Large intestine (tissue), 3 donors: ENCODE results near the gene EHMT1. TPM values are rescaled to one million over a fixed set of nuclear protein-coding genes. Genes with fewer than 3 reads are reported as not detected.
A peak's percentile ranks its signal among the peaks of the same experiment; 100 is the strongest.

Experiments
- DNase-seq, 2 donors: peaks; one replicate each; pipeline versions ENCODE4 v3.0.0 to v3.0.0-alpha.2; 2013
- H3K27ac ChIP-seq: one replicate; pipeline ENCODE4 v1.5.1; 2013; ENCODE audit warnings: low read length
- H3K27me3 ChIP-seq: 2 replicates; pipeline ENCODE4 v1.6.1; 2013; ENCODE audit warnings: low read length; ENCODE audit not compliant: control insufficient read depth, insufficient read depth
- H3K36me3 ChIP-seq: 2 replicates; pipeline ENCODE4 v1.6.1; 2013; ENCODE audit warnings: low read length; ENCODE audit not compliant: control insufficient read depth, insufficient read depth
- H3K4me1 ChIP-seq: one replicate; pipeline ENCODE4 v1.6.1; 2013; ENCODE audit warnings: low read length; ENCODE audit not compliant: control insufficient read depth, insufficient read depth
- H3K4me3 ChIP-seq: one replicate; pipeline ENCODE4 v1.5.1; 2013; ENCODE audit warnings: low read length
- H3K9me3 ChIP-seq: one replicate; pipeline ENCODE4 v1.6.1; 2013; ENCODE audit warnings: mild to moderate bottlenecking, low read depth, low read length, moderate library complexity; ENCODE audit not compliant: control insufficient read depth
- WGBS: methylation state at CpG from one replicate; pipeline ENCODE4 v1.1.5; 2013; ENCODE audit warnings: low lambda C conversion rate; ENCODE audit not compliant: insufficient coverage; 5-methylcytosine and 5-hydroxymethylcytosine counted together
- polyA plus RNA-seq: library from polyadenylated mRNA; unstranded; fragments of 120-200 nt; gene quantifications from one replicate; pipeline ENCODE4 v1.2.1, GENCODE V29; 2013

Gene EHMT1
- polyA plus RNA-seq, 1 donor = 38.7 TPM

- no peaks in the 10 kb centered on the region for H3K9me3 ChIP-seq
- H3K4me1 ChIP-seq = no peaks in the 10 kb centered on the region
- no peak for DNase-seq
- no peak overlapping the region for H3K4me3 ChIP-seq
- H3K27me3 ChIP-seq = no peaks in the 10 kb centered on the region
- no peak overlapping the region for H3K27ac ChIP-seq
- no peaks in the 10 kb centered on the region for H3K36me3 ChIP-seq
- no CpG with 5 or more reads among the region's 16 CpGs for WGBS
Observed at GRCh38 chr9:137631345-137632229, 12.8 kb downstream of the EHMT1 start.

- Histone ChIP-seq H3K4me3 (no peak overlapping the region), H3K4me1 (no peaks in the 10 kb centered on the region), H3K27ac (no peak overlapping the region), H3K27me3 (no peaks in the 10 kb centered on the region), H3K9me3 (no peaks in the 10 kb centered on the region), H3K36me3 (no peaks in the 10 kb centered on the region)
- DNase-seq = no peak
- no CpG with 5 or more reads among the region's 23 CpGs for WGBS
Observed at GRCh38 chr9:137632230-137633161, 13.7 kb downstream of the EHMT1 start.

GRCh38 chr9:137634016-137634415, 15.2 kb downstream of the EHMT1 start:
- 100% methylated on average over 1 of the region's 5 CpGs for WGBS
- no peak overlapping the region for H3K27ac ChIP-seq
- no peaks in the 10 kb centered on the region for H3K36me3 ChIP-seq
- DNase-seq = no peak
- no peaks in the 10 kb centered on the region for H3K27me3 ChIP-seq
- no peak overlapping the region for H3K4me3 ChIP-seq
- H3K9me3 ChIP-seq = no peaks in the 10 kb centered on the region
- H3K4me1 ChIP-seq = no peaks in the 10 kb centered on the region

DNA sequence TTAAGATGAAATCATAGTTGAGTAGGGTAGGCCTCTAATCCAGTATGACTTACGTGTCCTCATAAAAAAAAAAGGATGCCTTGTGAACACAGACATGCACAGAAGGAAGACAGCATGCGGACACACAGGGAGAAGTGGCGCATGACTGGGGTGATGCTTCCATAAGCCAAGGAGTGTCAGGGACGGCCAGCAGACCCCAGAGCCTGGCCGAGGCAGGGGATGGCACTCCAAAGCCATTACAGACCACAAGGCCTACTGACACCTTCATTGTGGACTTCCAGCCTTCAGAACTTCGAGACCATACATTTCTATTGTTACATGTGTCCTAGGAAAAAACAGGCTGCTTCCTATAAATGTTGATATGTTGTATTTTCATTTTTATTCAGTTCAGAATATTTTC, 19.9 kb downstream of the EHMT1 start:
- Histone ChIP-seq H3K36me3 (peaks cover 8% of the 10 kb centered on the region), H3K27ac (no peak overlapping the region), H3K4me3 (no peak overlapping the region), H3K27me3 (no peaks in the 10 kb centered on the region), H3K9me3 (no peaks in the 10 kb centered on the region), H3K4me1 (no peaks in the 10 kb centered on the region)
- WGBS = 83% methylated on average over 1 of the region's 6 CpGs
- no peak for DNase-seq

DNA sequence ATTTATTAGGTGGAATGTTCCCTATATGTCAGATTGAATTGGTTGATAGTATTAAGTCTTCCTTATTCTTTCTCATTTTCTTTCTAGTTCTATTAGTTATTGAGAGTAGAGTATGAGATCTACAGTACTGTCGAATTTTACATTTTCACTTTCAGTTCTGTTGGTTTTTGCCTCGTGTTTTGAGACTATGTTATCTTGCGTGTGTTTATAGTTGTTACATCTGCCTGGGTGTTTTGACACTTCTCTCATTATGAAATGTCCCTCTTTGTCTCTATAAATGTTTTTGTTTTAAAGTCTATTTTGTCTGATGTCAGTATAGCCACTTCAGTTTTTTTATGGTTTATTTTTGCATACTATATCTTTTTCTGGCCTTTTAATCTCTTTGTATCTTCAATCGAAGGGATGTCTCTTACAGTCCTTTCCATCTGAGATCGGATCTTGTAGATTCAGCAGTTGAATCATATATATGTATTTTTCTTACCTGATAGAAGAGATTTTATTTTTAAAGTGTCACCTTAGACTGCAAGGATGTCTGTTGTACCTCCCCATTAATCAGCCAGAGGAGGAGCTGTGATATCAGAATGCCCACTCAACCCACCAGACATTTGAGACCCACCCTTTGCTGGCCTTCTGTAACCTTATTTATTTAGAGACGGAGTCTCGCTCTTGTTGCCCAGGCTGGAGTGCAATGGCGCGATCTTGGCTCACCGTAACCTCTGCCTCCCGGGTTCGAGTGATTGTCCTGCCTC, 20.7 kb downstream of the EHMT1 start:
- WGBS = 71% methylated on average over 2 of the region's 12 CpGs
- Histone ChIP-seq H3K27ac (no peak overlapping the region), H3K4me1 (no peaks in the 10 kb centered on the region), H3K4me3 (no peak overlapping the region), H3K9me3 (no peaks in the 10 kb centered on the region), H3K27me3 (no peaks in the 10 kb centered on the region), H3K36me3 (peaks cover 8% of the 10 kb centered on the region)
- DNase-seq = peak in 1 of 2 donors; percentile 37

GRCh38 chr9:137640862-137641261, 22.1 kb downstream of the EHMT1 start:
- peaks cover 8% of the 10 kb centered on the region for H3K36me3 ChIP-seq
- DNase-seq = no peak
- no peaks in the 10 kb centered on the region for H3K4me1 ChIP-seq
- no peak overlapping the region for H3K27ac ChIP-seq
- no peaks in the 10 kb centered on the region for H3K9me3 ChIP-seq
- H3K4me3 ChIP-seq = no peak overlapping the region
- no CpG with 5 or more reads among the region's 5 CpGs for WGBS
- no peaks in the 10 kb centered on the region for H3K27me3 ChIP-seq

- peaks cover 13% of the 10 kb centered on the region for H3K36me3 ChIP-seq
- no peaks in the 10 kb centered on the region for H3K9me3 ChIP-seq
- WGBS = no CpG with 5 or more reads among the region's 10 CpGs
- no peak overlapping the region for H3K27ac ChIP-seq
- no peak overlapping the region for H3K4me3 ChIP-seq
- no peaks in the 10 kb centered on the region for H3K27me3 ChIP-seq
- H3K4me1 ChIP-seq = no peaks in the 10 kb centered on the region
- DNase-seq = no peak
Observed at GRCh38 chr9:137642118-137642601, 23.4 kb downstream of the EHMT1 start.

- Histone ChIP-seq H3K4me3 (no peak overlapping the region), H3K27ac (no peak overlapping the region), H3K27me3 (no peaks in the 10 kb centered on the region), H3K36me3 (peaks cover 13% of the 10 kb centered on the region), H3K4me1 (no peaks in the 10 kb centered on the region), H3K9me3 (no peaks in the 10 kb centered on the region)
- no peak for DNase-seq
- no CpG with 5 or more reads among the region's 5 CpGs for WGBS
Observed at GRCh38 chr9:137642892-137643291, 24.1 kb downstream of the EHMT1 start.

GRCh38 chr9:137643921-137644320, 25.1 kb downstream of the EHMT1 start:
- no peak for DNase-seq
- no peak overlapping the region for H3K4me3 ChIP-seq
- no peaks in the 10 kb centered on the region for H3K9me3 ChIP-seq
- no CpG with 5 or more reads among the region's 14 CpGs for WGBS
- peaks cover 15% of the 10 kb centered on the region for H3K36me3 ChIP-seq
- H3K27ac ChIP-seq = no peak overlapping the region
- H3K4me1 ChIP-seq = no peaks in the 10 kb centered on the region
- H3K27me3 ChIP-seq = no peaks in the 10 kb centered on the region

- Histone ChIP-seq H3K27me3 (no peaks in the 10 kb centered on the region), H3K4me1 (no peaks in the 10 kb centered on the region), H3K27ac (no peak overlapping the region), H3K36me3 (peaks cover 15% of the 10 kb centered on the region), H3K4me3 (no peak overlapping the region), H3K9me3 (no peaks in the 10 kb centered on the region)
- WGBS = no CpG with 5 or more reads among the region's 5 CpGs
- no peak for DNase-seq
Observed at GRCh38 chr9:137645211-137645610, 26.4 kb downstream of the EHMT1 start.
